Stimulated activated CD4-positive, alpha-beta T cell treated with anti-CD3 and anti-CD28 coated beads, Interleukin-4, amount 100 ng/mL, for 4 hours (primary cell): ENCODE data around the gene SLC25A21.
"Not testable (repeated sequence)": the region's sequence is repeated elsewhere in the genome, so short reads cannot be mapped to it uniquely, and the experiment has no call there.

Source experiments
- DNase-seq, 2 experiments: peaks; one replicate each; pipeline ENCODE4 v3.0.0-alpha.2; 2020

Gene SLC25A21

DNA sequence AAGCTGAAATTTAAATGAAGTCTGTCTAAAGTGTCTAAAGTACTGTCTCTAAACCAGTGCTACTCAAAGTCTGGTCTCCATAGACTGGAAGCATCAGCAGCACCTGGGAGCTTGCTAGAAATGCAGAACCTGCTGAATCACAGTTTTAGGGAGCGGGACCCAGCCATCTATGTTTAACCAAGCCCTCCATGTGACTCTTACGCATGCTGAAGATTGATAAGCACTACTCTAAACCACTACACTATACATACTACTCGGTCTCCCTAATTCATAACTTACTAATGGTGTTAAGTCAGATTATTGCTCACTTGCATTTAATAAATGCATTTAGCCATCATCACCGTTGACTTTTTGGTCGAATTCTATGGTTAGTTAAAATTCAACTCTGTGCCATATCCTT lies 88.8 kb downstream of the SLC25A21 start:
- DNase-seq = no peak

DNA sequence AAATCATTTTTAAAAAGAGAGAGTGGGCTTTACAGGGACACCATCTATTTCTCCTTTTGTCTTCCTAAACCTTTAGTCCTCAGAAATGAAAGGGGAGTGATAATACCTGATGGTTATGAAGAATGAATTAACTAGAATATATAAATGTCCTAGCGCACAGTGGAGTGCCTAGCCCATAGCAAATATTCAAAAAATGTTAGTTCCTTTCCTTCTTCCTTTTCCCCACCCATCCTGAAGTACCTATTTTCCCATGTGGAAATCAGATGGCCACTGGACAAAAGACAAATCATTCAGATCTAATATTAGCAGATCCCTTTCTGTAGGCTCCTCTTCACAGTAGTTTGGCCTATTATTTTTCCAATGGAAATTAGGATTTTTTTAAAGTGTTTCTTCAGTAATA lies 90.0 kb downstream of the SLC25A21 start:
- DNase-seq = no peak

DNA sequence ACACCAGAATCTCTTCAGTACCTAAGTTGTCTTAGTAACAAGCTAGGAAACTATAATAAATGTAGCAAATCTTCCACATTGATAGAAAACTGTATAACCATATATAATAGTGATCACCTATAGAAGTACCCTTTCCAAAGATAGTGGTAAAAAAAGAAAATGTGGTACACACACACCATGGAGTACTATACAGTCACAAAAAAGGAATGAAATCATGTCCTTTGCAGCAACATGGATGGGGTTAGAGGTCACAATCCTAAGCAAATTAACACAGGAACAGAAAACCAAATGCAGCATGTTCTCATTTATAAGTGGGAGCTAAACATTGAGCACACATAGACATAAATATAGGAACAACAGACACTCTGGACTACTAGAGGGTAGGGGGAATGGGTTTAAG lies 90.5 kb downstream of the SLC25A21 start:
- DNase-seq = no peak

DNA sequence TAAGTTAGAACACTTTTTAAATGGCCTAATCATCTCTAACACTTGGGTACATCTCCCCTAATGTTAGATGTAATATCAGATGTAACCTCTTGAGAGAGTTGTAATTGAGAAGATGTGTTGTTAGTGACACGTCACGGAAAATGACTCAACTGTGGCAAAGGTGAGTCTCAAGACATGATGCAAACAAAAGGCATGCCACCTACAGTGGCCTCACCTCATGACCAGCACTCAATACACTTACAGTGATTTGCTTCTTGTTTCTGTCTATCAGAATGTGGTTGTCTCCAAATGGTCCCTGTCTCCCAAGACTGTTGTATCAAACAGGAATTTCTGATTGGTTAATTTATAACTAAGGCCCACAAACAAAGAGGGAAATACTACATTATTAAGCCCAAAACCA lies 91.2 kb downstream of the SLC25A21 start:
- DNase-seq = no peak

DNA sequence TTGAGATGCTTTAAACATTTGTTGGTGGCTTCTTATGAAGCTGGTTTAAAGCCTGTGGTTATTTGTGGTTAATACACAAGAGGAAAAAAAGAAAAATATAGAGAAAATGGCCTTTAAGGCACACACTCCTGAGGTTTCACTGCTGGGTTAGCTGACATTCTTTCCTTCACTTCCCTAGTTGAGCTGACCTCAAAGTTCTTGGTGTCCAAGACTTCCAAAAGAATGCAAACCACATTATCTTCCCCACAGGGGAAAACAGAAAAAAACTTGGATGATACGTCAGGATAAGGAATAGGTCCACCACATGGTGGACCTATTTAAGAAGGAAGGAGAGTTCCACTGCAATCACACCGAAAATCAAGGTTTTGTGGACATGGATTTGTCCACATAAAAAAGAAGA lies 94.3 kb downstream of the SLC25A21 start:
- no peak for DNase-seq

DNA sequence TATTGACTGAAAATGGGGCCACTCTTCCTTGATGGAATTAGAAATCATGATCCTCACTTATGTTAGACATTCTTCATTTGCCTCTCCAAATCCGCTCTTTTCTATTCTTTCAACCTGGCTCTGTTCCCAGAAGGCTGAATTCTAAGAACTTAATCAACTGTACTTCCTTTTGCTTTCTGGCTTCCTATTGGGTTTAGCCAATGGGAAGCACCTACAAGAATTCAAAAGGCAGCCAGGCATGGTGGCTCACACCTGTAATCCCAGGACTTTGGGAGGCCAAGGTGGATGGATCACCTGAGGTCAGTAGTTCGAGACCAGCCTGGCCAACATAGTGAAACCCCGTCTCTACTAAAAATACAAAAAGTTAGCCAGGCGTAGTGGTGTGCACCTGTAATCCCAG lies 98.1 kb downstream of the SLC25A21 start:
- DNase-seq = not testable (repeated sequence)

DNA sequence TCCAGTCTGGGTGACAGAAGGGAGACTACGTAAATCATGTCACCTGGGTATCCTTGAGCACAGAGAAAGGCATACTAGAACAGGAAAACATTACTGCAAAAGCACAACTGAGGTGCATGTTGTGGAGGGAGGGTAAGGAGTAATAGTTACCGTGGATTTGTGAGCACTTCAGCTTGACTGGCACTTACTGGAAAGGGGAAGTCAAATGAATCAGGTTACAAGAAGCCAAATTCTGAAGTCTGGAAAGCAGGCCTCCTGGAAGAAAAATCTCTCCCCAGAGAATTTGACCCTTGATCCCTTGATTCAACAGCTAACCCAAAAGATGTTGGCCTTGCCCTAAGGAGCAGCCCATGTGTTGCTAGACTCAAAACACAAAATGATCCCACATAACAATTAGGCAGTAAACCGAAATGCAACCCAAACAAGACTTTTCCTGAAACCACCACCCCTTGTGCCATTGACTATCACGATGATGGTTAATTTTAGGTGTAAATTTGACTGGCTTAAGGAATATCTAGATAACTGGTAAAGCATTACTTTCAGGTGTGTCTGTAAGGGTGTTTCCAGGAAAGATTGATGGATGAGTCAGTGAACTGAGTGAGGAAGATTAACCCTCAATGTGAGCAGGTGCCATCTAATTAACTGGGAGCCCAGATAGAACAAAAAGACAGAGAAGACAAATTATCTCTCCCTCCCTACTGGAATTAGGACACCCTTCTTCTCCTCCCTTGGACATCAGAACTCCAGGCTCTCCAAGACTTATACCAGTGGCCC lies 108.8 kb downstream of the SLC25A21 start:
- no peak for DNase-seq

DNA sequence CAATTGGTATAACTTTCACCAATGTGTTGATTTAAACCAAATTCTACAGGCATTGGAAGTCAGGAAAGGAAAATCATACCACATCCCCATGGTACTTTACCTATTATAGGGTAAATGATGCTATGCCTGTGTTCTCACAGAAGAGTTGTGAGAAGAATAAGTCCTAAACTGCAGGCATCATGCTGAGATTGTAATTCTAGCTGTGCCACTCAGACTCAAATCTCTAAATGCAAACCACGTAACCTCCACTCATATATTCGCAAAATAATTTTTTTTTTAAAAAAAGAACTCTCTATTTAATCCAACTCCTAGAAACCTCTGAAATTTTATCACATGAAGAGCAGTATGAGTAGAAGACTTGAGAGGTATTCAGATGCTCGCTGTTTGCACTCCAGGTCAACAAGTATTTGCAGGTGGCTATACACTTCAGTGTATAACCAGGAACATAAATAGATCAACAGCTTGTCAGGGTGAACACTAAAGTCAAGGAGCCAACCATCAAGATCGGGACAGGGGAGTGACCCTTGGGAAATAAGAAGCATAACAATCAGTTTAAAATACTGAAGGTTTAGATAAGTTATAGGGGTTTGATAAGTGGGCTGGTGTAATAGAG lies 110.1 kb downstream of the SLC25A21 start:
- DNase-seq = no peak

DNA sequence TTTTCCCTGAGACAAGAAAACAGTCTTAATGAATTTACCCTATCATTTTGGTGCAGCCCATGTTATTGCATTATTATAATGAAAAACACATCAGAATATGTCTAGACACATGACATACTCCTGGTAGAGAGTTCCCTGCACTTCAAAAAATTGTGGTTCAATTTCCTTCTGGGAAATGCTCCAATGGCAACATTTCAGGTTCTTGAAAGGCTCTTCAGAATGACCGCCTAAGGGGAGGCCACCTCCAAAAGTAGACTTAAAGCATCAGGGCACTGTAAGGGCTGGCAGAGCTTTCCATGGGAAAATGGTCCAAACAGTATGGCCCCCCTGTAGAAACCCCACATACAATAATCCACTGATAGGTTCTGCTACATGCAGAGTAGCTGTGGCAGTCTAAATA lies 110.7 kb downstream of the SLC25A21 start:
- DNase-seq = no peak

DNA sequence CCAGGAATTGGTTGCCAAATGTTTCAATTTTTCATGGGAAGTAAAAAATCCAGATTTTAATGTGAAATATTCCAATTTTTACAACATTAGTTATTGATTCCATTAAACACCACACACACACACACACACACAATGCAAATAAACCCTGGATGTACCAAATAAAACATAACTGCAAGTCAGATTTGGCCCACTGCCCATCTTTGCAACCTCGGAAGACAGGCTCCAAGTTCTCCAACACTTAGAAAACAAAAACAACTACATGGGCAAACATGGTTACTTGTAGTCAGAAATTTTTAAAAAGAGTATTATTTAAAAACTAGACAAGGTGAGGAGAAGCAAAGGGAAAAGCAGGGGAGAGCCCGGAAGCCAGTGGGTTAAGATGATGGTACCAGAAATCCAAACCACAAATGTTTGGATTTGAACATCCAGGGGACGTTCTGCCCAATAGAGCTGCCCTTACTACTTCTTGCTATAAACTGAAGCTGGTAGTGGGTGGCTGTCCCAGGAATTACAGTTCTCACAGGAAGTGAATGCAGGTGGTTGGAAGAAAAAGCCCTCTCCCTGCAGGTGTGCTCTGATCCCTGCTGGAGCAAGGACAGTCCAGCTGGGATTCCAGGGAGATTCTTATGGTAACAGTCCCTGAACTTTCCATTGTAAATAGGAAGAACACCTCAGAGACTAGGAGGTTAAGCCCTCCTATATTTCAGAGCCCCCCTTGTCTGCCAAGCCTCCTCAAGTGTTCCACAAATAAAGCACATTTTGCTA lies 111.7 kb downstream of the SLC25A21 start:
- DNase-seq = no peak

DNA sequence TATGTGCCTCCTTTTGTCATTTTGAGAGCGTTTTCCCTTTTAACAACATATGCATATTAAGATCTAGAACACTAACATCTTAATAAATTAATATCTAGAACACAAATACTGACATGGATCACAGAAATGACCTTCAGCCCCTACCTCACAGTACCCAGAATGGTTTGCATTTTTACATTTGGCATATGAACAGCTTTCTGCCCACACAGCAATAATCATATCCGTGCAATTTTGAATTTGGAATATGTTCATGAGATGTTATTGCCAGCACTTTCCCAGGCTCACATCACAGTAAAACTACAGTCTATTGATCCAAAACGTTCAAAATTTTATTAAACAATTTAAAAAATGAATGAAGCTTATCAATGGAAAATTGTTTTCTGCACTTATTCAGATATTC lies 114.6 kb downstream of the SLC25A21 start:
- no peak for DNase-seq

DNA sequence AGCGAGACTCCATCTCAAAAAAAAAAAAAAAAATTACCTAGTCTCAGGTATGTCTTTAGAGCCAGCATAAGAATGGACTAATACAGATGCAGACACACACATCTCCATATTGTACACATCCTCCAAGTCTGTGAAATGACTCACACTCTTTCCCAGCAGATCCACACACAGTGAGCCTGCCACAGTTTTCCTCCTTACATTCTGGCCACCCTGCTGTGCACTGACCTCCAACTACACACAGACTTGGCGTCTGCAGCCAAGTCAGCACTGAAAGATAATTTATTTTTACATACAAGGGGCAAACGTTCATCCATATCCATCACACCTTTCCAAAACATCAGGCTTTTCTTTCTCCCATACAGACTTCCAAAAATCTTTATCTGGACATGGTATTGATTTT lies 115.9 kb downstream of the SLC25A21 start:
- DNase-seq = no peak

DNA sequence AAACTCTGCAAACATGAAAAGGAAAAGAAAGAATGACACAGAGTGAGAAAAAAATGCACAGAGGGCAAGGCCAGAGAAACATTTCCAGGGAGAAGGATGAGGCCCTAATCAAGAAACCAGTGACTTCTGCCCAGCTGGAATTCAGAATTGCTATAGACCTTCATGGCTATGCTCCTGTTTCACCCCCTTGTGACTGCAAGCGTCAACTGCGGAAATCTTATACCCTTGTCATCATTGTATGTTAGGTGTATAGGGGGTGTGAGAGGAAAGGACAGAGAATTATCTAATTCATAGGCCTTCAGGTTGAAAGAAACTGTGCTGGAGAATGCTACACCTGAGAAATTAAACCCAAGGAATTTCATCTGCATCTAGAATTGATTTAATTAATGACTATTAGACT lies 117.5 kb downstream of the SLC25A21 start:
- no peak for DNase-seq

DNA sequence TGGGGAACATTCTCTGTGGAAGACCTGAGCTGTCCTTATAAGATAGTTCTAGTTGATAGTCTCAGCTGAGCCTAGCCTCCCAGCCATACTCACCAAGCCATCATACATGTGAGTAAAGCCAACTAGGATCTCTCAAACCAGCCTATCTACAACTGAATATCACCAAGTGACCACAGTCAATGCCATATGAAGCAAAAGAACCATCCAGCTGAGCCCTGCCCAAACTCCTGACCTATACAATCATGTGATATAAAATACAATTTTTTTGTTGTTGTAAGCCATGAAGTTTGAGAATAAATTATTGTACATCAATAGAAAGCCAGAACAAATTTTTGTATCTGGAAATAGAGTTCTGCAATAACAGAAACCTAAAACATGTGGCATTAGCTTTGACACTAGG lies 118.3 kb downstream of the SLC25A21 start:
- DNase-seq = no peak

DNA sequence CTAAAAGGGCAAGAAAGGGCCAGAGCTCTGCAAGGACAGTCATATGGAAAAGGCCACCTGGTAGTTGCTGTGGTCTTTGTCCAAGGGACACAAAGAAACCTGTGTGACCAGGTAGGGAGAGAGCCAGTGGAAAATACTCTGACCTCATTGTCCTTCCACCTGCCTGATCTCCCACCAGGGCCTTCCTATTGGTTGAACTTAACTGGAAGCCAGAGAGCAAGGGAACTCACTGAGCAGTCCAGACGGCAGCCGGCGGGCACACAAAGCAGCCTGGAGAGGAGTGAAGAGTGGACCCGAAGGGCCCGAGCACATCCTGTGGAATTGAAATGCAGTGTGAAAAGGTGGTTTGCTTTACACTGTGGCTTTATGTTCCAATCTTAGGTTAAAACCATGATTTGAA lies 120.7 kb downstream of the SLC25A21 start:
- DNase-seq = no peak

DNA sequence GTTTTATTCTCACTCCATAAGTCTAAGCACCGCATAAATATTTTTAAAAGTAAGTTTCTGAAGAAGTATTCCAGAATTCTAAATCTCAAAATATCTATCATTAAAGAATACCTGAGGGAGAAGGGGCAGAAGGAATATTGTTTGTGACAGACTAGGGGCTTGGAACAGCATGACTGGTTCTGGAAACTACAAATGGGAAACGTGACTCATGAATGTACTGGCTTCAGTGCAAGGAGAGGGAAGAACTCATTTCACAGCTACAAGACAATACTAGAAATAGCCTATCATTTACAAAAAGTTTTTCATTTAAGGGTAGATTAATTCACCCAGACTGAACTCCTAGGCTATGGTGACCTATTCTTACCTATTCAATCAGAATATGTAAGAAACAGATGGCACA lies 121.3 kb downstream of the SLC25A21 start:
- no peak for DNase-seq

DNA sequence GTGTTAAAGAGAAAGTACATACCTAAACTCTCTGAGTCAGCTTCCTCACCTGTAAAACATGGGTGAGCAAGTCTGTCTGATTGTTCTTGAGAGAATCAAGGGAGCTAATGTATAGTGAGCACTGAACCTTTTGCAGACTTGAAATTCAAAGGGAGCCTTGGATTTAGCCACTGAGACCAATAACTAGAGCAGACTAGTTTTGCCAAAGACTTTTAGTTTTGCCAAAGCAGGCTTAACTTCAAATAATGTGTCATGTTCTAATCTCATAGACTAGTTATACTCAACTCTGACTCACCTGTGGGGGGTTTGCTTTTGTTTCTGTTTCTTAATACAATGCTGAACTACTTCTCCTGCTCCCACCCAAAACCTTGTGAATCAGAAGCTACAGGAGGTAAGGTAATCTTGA lies 123.7 kb downstream of the SLC25A21 start:
- no peak for DNase-seq

DNA sequence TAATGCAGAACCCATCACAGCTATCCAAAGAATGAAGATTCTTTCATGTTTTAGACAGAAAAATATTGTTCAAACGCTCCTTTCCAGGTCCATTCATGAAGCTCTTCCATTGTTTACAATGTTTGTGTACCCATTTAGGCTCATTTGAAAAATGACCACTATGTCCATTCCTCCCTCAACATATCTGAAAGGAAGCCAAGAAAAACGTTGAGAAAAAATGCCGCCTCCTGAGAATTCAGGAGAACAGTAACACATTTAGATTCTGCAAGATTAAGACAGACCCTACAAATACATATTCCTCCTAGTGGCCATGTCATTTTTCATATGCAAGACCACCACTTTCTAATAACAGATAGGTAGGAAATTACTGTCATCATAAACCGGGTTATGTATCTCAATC lies 124.4 kb downstream of the SLC25A21 start:
- no peak for DNase-seq

DNA sequence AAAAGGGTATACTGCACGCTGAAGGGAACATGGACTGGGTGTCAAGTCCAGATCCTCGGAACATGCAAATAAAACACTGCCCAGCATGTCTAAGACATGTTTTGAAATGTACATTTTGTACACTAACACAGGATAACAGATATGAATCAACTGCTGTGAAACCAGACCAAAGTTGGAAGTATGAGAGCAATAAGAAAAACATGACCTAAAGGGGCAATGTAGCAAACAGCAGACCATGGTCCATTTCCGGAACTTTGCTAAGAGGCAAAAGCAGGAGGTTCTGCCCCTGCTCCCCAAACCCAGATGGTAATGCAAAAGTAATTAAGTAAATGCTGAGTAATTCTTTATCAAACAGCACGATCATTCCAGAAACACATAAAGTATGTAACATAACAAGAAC lies 125.2 kb downstream of the SLC25A21 start:
- no peak for DNase-seq

DNA sequence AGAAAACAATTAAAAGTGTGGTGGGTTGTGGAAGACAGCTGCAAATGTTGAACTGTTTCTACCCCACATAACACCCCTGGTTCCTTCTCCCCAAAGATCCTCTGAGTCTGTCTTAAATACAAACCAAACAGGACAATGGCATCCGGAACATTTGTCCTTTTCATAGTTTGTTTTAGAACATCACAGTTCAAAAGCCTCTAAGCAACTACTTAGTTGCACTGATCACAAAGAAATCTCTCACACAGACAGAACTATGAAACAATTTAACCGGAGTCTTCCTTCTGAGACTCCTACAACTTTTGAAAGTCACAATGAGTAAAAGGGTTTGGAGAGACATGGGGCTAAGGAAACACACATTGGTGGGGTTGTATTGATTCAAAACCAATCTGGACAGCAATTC lies 125.6 kb downstream of the SLC25A21 start:
- DNase-seq = no peak

DNA sequence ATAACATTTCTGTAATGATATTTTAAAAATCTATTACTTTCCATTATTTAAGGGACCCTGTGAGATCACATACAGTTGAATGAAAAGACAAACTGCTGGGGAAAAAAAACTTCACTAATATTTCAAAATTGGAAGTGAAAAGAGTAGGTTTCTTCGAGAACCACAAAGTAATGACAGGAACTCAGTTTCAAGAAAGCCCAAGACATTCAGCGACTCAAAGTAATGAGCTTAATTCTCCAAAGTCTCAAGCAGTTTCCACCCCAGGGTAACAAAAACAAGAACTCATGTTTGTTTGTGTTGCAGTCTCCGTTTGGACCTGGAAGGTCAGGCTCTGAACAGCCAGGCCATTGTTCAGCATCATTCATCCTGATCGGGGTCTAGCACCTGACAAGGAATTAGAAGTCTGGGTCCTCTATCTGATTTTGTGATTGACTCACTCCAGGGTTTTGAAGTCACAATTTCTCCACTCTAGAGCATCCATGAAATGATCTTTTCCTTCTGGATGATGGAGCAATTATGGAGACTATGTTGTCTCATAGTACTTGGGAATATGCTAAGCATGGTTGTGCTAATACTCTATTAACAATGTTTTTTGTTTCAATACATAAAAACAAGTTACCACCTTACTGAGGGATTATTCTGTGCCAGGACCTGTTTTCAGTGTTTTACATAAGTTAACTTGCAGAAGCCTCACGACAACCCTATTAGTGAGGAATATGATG lies 126.9 kb downstream of the SLC25A21 start:
- no peak for DNase-seq

DNA sequence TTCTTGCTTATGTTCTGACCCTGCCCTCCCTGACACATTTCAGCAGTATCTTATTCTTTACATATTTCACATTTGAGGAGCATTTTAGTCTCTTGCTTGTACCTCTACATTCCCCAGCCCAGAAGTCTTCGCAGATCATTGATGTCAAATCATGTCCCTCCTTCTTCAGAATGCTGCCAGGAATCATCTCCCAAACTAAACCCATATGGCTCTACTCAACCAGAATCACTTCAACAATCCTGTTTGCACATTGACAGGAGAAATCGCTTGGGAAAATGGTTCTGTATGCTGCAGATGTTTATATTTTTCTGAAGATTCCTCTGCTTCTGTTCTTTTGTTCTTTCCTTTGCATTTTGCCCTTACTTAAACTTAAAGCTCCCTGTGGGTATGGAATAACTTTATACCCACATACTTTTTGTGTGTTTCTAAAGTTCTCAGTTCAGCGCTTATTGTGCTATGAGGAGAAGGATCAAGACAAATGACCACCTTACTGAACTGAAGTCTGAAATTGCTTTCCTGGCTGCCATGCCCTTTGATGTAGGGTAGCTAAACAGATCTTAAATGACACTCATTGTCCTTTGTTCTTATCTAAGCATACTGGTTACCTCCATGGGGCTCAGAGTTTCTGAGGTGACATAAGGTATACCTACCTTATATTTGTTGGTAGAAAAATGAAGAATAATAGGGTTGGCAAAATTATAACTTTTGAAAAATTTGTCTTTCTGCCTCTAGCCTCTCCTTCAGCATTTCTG lies 134.6 kb downstream of the SLC25A21 start:
- no peak for DNase-seq
